ENCODE measurements around the gene KIAA0825. TPM values are rescaled to one million over a fixed set of nuclear protein-coding genes. Genes with fewer than 3 reads are reported as not detected.

KIAA0825 gene
- polyA plus RNA-seq, 1 donor from 2014 or later: 5.1 TPM

GRCh38 chr5:94181895-94182294 is 436.5 kb downstream of the KIAA0825 start:
- H3K27me3 ChIP-seq (ENCODE audit: insufficient read depth, low read depth, low read length): no peaks in the 10 kb centered on the region
- H3K27ac ChIP-seq (ENCODE audit: low read length): no peak overlapping the region
- H2AFZ ChIP-seq (ENCODE audit: low read depth, low read length): no peak overlapping the region

DNA sequence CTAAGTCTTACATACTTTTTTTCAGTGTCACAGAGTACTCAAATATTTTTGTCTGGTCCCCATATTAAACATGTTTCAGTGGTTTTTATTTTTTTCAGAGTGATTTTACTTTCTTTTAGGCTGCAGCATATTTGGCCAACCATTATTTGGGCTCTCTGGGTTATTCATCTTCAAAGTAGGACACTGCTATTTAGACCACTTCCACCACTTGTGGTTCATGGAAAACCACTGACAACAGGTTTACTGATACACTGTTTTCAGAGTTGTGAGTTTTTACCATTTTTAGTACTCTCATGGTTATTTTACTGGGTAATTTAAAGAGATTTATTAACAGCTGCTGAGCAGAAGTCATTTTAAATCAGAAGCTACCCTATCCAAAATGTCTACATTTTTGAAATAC is 437.6 kb downstream of the KIAA0825 start:
- no peak overlapping the region for H3K9ac ChIP-seq (ENCODE audit: low read length)
- no peak overlapping the region for H3K4me2 ChIP-seq (ENCODE audit: low read length)
- H3K27ac ChIP-seq (ENCODE audit: low read length): no peak overlapping the region
- no peaks in the 10 kb centered on the region for H3K36me3 ChIP-seq (ENCODE audit: insufficient read depth, low read length)
- H4K20me1 ChIP-seq (ENCODE audit: insufficient read depth): no peaks in the 10 kb centered on the region
- H3K27me3 ChIP-seq (ENCODE audit: insufficient read depth, low read depth, low read length): no peaks in the 10 kb centered on the region
- no peaks in the 10 kb centered on the region for H3K9me2 ChIP-seq (ENCODE audit: insufficient read depth, low read length)
- no peaks in the 10 kb centered on the region for H3K79me2 ChIP-seq (replicated peaks; ENCODE audit: insufficient read depth, low read length)
- H3K9me3 ChIP-seq (ENCODE audit: low read length): no peaks in the 10 kb centered on the region
- no peaks in the 10 kb centered on the region for H3F3A ChIP-seq (ENCODE audit: insufficient read depth, low read length, poor library complexity, severe bottlenecking)
- no peak overlapping the region for H2AFZ ChIP-seq (ENCODE audit: low read depth, low read length)
- no peak overlapping the region for H3K4me3 ChIP-seq (ENCODE audit: low read length)
- TF ChIP-seq SMC3 (conservative IDR thresholded peaks at IDR 0.05; ENCODE audit: poor library complexity) (no peak), MXI1 (conservative IDR thresholded peaks at IDR 0.05; ENCODE audit: poor library complexity, severe bottlenecking) (no peak), TAF1 (IDR thresholded peaks at IDR 0.05; ENCODE audit: low read depth) (no peak), REST (IDR thresholded peaks at IDR 0.05; ENCODE audit: borderline replicate concordance) (no peak), POLR2AphosphoS5 (IDR thresholded peaks at IDR 0.05) (no peak), EP300 (conservative IDR thresholded peaks at IDR 0.05; ENCODE audit: poor library complexity, severe bottlenecking) (no peak), EZH2 (IDR thresholded peaks at IDR 0.05; ENCODE audit: borderline replicate concordance, insufficient read depth, low read length, poor library complexity, severe bottlenecking) (no peak)
- TF ChIP-seq, protein P1, sequence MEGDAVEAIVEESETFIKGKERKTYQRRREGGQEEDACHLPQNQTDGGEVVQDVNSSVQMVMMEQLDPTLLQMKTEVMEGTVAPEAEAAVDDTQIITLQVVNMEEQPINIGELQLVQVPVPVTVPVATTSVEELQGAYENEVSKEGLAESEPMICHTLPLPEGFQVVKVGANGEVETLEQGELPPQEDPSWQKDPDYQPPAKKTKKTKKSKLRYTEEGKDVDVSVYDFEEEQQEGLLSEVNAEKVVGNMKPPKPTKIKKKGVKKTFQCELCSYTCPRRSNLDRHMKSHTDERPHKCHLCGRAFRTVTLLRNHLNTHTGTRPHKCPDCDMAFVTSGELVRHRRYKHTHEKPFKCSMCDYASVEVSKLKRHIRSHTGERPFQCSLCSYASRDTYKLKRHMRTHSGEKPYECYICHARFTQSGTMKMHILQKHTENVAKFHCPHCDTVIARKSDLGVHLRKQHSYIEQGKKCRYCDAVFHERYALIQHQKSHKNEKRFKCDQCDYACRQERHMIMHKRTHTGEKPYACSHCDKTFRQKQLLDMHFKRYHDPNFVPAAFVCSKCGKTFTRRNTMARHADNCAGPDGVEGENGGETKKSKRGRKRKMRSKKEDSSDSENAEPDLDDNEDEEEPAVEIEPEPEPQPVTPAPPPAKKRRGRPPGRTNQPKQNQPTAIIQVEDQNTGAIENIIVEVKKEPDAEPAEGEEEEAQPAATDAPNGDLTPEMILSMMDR (IDR thresholded peaks at IDR 0.05; ENCODE audit: poor library complexity, severe bottlenecking): no peak

More at GRCh38 chr5:94181895-94182294, 436.5 kb downstream of the KIAA0825 start:
- Histone ChIP-seq H3K79me2 (replicated peaks; ENCODE audit: insufficient read depth, low read length) (no peaks in the 10 kb centered on the region), H3K9ac (ENCODE audit: low read length) (no peak overlapping the region), H3K9me3 (ENCODE audit: low read length) (no peaks in the 10 kb centered on the region), H3F3A (ENCODE audit: insufficient read depth, low read length, poor library complexity, severe bottlenecking) (no peaks in the 10 kb centered on the region), H3K9me2 (ENCODE audit: insufficient read depth, low read length) (no peaks in the 10 kb centered on the region), H3K4me2 (ENCODE audit: low read length) (no peak overlapping the region), H3K4me3 (ENCODE audit: low read length) (no peak overlapping the region), H4K20me1 (ENCODE audit: insufficient read depth) (no peaks in the 10 kb centered on the region), H3K36me3 (ENCODE audit: insufficient read depth, low read length) (no peaks in the 10 kb centered on the region)
- TF ChIP-seq RAD21 (conservative IDR thresholded peaks at IDR 0.05): no peak
- TF ChIP-seq SMC3 (conservative IDR thresholded peaks at IDR 0.05; ENCODE audit: poor library complexity): no peak
- TF ChIP-seq, protein P1 (IDR thresholded peaks at IDR 0.05; ENCODE audit: poor library complexity, severe bottlenecking): no peak
- TF ChIP-seq POLR2AphosphoS5 (IDR thresholded peaks at IDR 0.05): no peak
- TF ChIP-seq MXI1 (conservative IDR thresholded peaks at IDR 0.05; ENCODE audit: poor library complexity, severe bottlenecking): no peak
- TF ChIP-seq REST (IDR thresholded peaks at IDR 0.05; ENCODE audit: borderline replicate concordance): no peak
- TF ChIP-seq EZH2 (IDR thresholded peaks at IDR 0.05; ENCODE audit: borderline replicate concordance, insufficient read depth, low read length, poor library complexity, severe bottlenecking): no peak
- TF ChIP-seq EP300 (conservative IDR thresholded peaks at IDR 0.05; ENCODE audit: poor library complexity, severe bottlenecking): no peak
- no peak for TF ChIP-seq TAF1 (IDR thresholded peaks at IDR 0.05; ENCODE audit: low read depth)
